HepG2 (cell line): ENCODE data around the gene PPFIA2.

Experiments used
- ATF7 ChIP-seq, 2 experiments: fragments of 450-650 bp in 1 of 2; sonication (generic) in 1 of 2; formaldehyde crosslinking in 1 of 2; IDR thresholded peaks; 2 replicates each; pipeline versions ENCODE4 v1.4.0 to v1.6.1; 2016 to 2020; ENCODE audit warnings: antibody characterized with exemption in 1 of 2, mild to moderate bottlenecking in 1 of 2, missing genetic modification reagents in 1 of 2
- CTCF ChIP-seq: sonication (generic); formaldehyde crosslinking; IDR thresholded peaks from 2 replicates; pipeline ENCODE4 v1.5.0; 2020; ENCODE audit warnings: mild to moderate bottlenecking, missing genetic modification reagents, moderate library complexity
- HNRNPL ChIP-seq: fragments of 200-400 bp; formaldehyde crosslinking; IDR thresholded peaks from 2 replicates; pipeline ENCODE4 v1.6.1; 2017; ENCODE audit warnings: mild to moderate bottlenecking, low read depth, low read length
- KAT8 ChIP-seq: IDR thresholded peaks from 2 replicates; pipeline ENCODE4 v1.6.1; 2016; ENCODE audit warnings: missing genetic modification reagents, missing compliant biosample characterization
- POLR2A ChIP-seq, 2 experiments: IDR thresholded peaks; 2 replicates each; pipeline ENCODE4 v1.6.1; 2011; ENCODE audit warnings: low read depth in 2 of 2, low read length in 2 of 2, mild to moderate bottlenecking in 1 of 2, moderate library complexity in 1 of 2; ENCODE audit not compliant: insufficient read depth in 1 of 2
- ZNF7 ChIP-seq: IDR thresholded peaks from 2 replicates; pipeline ENCODE4 v1.6.1; 2016; ENCODE audit warnings: missing biosample characterization, missing genetic modification reagents

DNA sequence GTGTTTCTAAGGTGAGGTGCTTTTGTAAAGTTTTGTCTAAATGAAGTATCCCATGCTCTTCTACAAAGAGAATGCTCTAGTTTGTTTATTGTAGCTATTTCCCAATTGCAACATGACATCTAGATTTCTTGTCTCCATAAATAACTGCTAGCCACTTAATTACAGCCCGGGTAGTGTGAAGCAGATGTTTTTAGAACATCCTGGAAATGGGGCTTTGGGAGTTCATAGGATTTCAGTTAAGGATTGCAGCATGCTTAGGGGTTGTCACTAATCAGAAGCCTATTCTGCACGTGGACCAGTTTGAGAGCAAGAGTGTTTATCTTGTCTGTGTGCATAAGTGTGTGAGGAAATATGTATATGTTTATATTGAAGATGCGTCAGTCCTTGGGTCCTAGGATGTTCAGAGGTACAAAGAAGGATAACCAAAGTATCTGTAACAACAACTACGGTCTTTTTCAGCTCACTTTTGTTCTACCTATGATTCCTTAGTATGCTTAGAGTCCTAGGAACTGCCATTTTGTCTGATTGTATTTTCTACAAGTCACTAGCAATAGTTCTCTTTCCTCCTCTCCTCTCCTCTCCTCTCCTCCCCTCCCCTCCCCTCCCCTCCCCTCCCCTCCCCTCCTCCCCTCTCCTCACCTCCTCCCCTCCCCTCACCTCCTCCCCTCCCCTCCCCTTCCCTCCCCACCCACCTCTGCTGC is 546.0 kb downstream of the PPFIA2 start:
- TF ChIP-seq KAT8 (CRISPR knock-in tag) = no peak
- no peak for TF ChIP-seq ATF7 (IDR thresholded peaks at IDR 0.05)
- TF ChIP-seq ATF7 (CRISPR knock-in tag; IDR thresholded peaks at IDR 0.05) = no peak
- TF ChIP-seq CTCF = no peak
- TF ChIP-seq HNRNPL = no peak
- TF ChIP-seq POLR2A (IDR thresholded peaks at IDR 0.05; ENCODE audit: insufficient read depth in 1 of 2, low read depth in 2 of 2, low read length in 2 of 2) = no peak
- no peak for TF ChIP-seq ZNF7 (CRISPR knock-in tag)
